Small intestine (tissue), 7 donors: ENCODE data around the gene ATP10A. TPM values are rescaled to one million over a fixed set of nuclear protein-coding genes. Genes with fewer than 3 reads are reported as not detected.

Experiments used
- DNase-seq, 2 donors: peaks; one replicate each; pipeline versions ENCODE4 v3.0.0 to v3.0.0-alpha.2; 2013
- FAIRE-seq: peaks from 2 replicates; lab custom pipeline; 2012; peaks lifted over from hg19 to GRCh38; lab: Jason Lieb, UNC
- H3K27ac ChIP-seq, 3 donors: one replicate each; pipeline ENCODE4 v1.5.1; 2013; ENCODE audit warnings: low read length in 2 of 3, mild to moderate bottlenecking in 2 of 3, control low read depth in 1 of 3, inconsistent platforms in 1 of 3, low read depth in 1 of 3, moderate library complexity in 1 of 3
- H3K27me3 ChIP-seq, 3 donors: one replicate each; pipeline ENCODE4 v1.6.1; 2013; ENCODE audit warnings: low read length in 3 of 3, inconsistent platforms in 1 of 3; ENCODE audit not compliant: control insufficient read depth in 3 of 3, insufficient read depth in 3 of 3
- H3K36me3 ChIP-seq, 3 donors: one replicate each; pipeline ENCODE4 v1.6.1; 2013; ENCODE audit warnings: low read length in 3 of 3, inconsistent platforms in 1 of 3, low read depth in 1 of 3, mild to moderate bottlenecking in 1 of 3, moderate library complexity in 1 of 3; ENCODE audit not compliant: control insufficient read depth in 3 of 3, insufficient read depth in 2 of 3
- H3K4me1 ChIP-seq, 3 donors: one replicate each; pipeline ENCODE4 v1.6.1; 2013; ENCODE audit warnings: low read length in 2 of 3, inconsistent platforms in 1 of 3, low read depth in 1 of 3, mild to moderate bottlenecking in 1 of 3, moderate library complexity in 1 of 3; ENCODE audit not compliant: control insufficient read depth in 3 of 3, insufficient read depth in 2 of 3
- H3K4me3 ChIP-seq, 3 donors: one replicate each; pipeline ENCODE4 v1.5.1; 2013; ENCODE audit warnings: low read length in 3 of 3, control low read depth in 1 of 3, inconsistent platforms in 1 of 3, low read depth in 1 of 3, mild to moderate bottlenecking in 1 of 3, moderate library complexity in 1 of 3
- H3K9me3 ChIP-seq, 2 donors: one replicate each; pipeline ENCODE4 v1.6.1; 2013; ENCODE audit warnings: low read depth in 1 of 2, low read length in 1 of 2; ENCODE audit not compliant: control insufficient read depth in 2 of 2, insufficient read depth in 1 of 2
- WGBS, 3 donors: extraction: QIAGEN DNeasy Blood & Tissue Kit; methylation state at CpG; one replicate each; pipeline ENCODE4 v1.1.7; 2013; 5-methylcytosine and 5-hydroxymethylcytosine counted together
- polyA plus RNA-seq, 4 donors: library from polyadenylated mRNA; stranded (reverse) in 3 of 4; unstranded in 1 of 4; fragments of 200-250 nt in 3 of 4; fragments of 120-200 nt in 1 of 4; gene quantifications; one replicate each; pipeline versions ENCODE4 v1.2.1 to v1.2.3, GENCODE V29; 2013
- donor health status: healthy with polysubstance abuse.
- donor health status: control.
- donor health status: control.
- donor health status: Bipolar disorder and iron deficiency.
- donor health status: healthy.

Gene ATP10A
- polyA plus RNA-seq, 4 donors = 0.27 to 2.8 (median 1.3) TPM; not detected in 1

DNA sequence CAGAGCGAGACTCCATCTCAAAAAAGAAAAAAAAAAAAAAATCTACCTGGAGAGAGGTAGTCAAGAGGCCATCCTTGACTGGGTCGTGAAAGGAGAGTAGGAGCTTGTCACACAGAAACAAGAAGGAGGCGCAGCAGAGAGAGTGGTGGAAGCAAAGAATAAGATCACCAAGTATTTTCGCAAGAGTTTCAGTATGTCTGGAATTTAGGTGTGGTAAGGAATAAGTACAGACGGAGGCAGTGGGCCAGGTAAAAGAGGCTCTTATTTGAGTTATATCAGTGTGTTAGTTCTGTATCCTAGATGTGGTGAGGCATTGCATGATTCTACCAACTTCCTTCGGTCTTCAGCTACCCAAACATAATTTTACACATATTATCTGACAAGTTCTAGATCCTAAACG is 14.6 kb upstream of the ATP10A start:
- H3K27me3 ChIP-seq = no peaks in the 10 kb centered on the region
- H3K27ac ChIP-seq = no peak overlapping the region
- no peaks in the 10 kb centered on the region for H3K4me1 ChIP-seq
- no peaks in the 10 kb centered on the region for H3K36me3 ChIP-seq
- 85 to 93% (median 87%) methylated on average over 6 to 7 of the region's 7 CpGs for WGBS, 3 donors
- no peak for FAIRE-seq
- H3K9me3 ChIP-seq = peaks cover 0 to 2% of the 10 kb centered on the region in 2 donors
- H3K4me3 ChIP-seq = no peak overlapping the region
- DNase-seq = no peak

GRCh38 chr15:25876231-25877140 is 13.4 kb upstream of the ATP10A start:
- Histone ChIP-seq H3K36me3 (no peaks in the 10 kb centered on the region), H3K4me3 (no peak overlapping the region), H3K4me1 (no peaks in the 10 kb centered on the region), H3K27ac (no peak overlapping the region), H3K27me3 (no peaks in the 10 kb centered on the region), H3K9me3 (peaks cover 0 to 2% of the 10 kb centered on the region in 2 donors)
- WGBS, 3 donors = 67 to 73% (median 68%) methylated on average over 18 of the region's 18 CpGs
- no peak for DNase-seq
- FAIRE-seq = no peak

GRCh38 chr15:25875566-25875965 is 12.4 kb upstream of the ATP10A start:
- no peak for DNase-seq
- FAIRE-seq = no peak
- Histone ChIP-seq H3K27me3 (no peaks in the 10 kb centered on the region), H3K4me3 (no peak overlapping the region), H3K36me3 (no peaks in the 10 kb centered on the region), H3K27ac (no peak overlapping the region), H3K4me1 (no peaks in the 10 kb centered on the region), H3K9me3 (peaks cover 0 to 2% of the 10 kb centered on the region in 2 donors)
- WGBS, 3 donors = 89 to 91% (median 90%) methylated on average over 7 of the region's 7 CpGs

GRCh38 chr15:25874379-25874778 is 11.3 kb upstream of the ATP10A start:
- DNase-seq (no peak), FAIRE-seq (peak; percentile 51)
- Histone ChIP-seq H3K27me3 (no peaks in the 10 kb centered on the region), H3K4me1 (no peaks in the 10 kb centered on the region), H3K4me3 (no peak overlapping the region), H3K27ac (no peak overlapping the region), H3K36me3 (no peaks in the 10 kb centered on the region), H3K9me3 (no peaks in the 10 kb centered on the region)

DNA sequence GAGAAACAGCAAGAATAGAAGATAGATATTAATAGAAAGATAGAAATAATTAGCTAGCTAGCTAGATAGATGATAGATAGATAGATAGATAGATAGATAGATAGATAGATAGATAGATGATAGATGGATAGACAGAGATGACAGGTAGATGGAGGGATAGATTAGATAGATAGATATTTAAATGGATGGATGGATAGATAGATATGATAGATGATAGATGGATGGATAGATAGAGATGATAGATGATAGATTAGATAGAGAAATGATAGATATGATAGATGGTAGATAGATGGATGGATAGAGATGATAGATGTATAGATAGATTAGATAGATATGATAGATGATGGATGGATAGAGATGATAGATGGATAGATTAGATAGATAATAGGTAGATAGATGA is 8.3 kb upstream of the ATP10A start:
- FAIRE-seq (no peak), DNase-seq (no peak)
- H3K27ac ChIP-seq = no peak overlapping the region
- no peaks in the 10 kb centered on the region for H3K27me3 ChIP-seq
- no peaks in the 10 kb centered on the region for H3K36me3 ChIP-seq
- H3K4me3 ChIP-seq = no peak overlapping the region
- H3K4me1 ChIP-seq = no peaks in the 10 kb centered on the region
- H3K9me3 ChIP-seq = no peaks in the 10 kb centered on the region

- H3K36me3 ChIP-seq = no peaks in the 10 kb centered on the region
- no peak for FAIRE-seq
- no peak overlapping the region for H3K27ac ChIP-seq
- DNase-seq = no peak
- no peaks in the 10 kb centered on the region for H3K27me3 ChIP-seq
- no peak overlapping the region for H3K4me3 ChIP-seq
- H3K4me1 ChIP-seq = no peaks in the 10 kb centered on the region
- peaks cover 0 to under 1% of the 10 kb centered on the region in 2 donors for H3K9me3 ChIP-seq
- 73 to 86% (median 83%) methylated on average over 2 of the region's 2 CpGs for WGBS, 3 donors
Measured at GRCh38 chr15:25870938-25871337, 7.8 kb upstream of the ATP10A start.

DNA sequence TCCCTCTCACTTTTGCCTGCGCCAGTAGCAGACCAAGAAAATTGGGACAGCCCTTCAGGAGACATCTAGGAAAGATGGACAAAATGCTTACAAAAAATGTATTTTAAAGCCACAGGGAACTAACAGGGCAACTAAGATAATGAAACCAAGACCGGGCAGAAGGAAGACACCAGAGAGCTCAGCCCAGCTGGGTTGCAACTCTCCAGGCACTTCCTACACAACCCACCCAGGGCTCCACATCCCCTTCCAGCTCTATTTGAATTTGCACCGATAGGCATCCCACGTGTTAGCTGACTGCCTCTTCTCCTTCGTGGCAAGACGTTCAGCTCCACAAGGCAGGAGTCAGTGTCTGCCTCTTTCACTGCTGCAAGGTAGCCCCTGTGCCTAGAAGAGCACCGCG is 6.6 kb upstream of the ATP10A start:
- no peak for DNase-seq
- FAIRE-seq = no peak
- 56 to 70% (median 67%) methylated on average over 8 of the region's 8 CpGs for WGBS, 3 donors

DNA sequence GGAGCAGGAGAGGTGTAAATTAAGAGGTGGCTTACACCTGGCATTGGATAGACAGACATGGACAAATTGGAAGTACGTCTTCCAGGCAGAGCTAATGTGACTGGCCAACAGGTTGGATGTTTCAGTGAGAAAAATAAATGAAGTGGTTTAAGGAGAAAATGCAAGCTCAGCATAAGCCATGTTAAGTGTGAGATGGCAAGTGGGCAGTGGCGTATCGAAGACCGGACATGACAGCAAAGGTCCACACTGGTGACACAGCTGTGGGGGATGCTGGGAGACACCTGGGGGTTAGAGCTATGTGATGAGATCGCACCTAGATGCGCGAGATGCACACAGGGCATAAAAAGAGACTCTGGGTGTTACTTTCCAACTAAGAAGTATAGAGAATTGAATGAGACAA is 3.7 kb upstream of the ATP10A start:
- Histone ChIP-seq H3K9me3 (peaks cover 0 to 2% of the 10 kb centered on the region in 2 donors), H3K36me3 (no peaks in the 10 kb centered on the region), H3K27me3 (peaks cover 0 to 16% (median 0%) of the 10 kb centered on the region in 3 donors), H3K4me1 (peaks cover 0 to 3% (median 0%) of the 10 kb centered on the region in 3 donors), H3K27ac (no peak overlapping the region), H3K4me3 (no peak overlapping the region)
- 93 to 96% (median 96%) methylated on average over 7 of the region's 7 CpGs for WGBS, 3 donors
- DNase-seq (no peak), FAIRE-seq (no peak)

More for the DNA sequence above, 6.6 kb upstream of the ATP10A start:
- H3K4me1 ChIP-seq = no peaks in the 10 kb centered on the region
- H3K27ac ChIP-seq = no peak overlapping the region
- H3K27me3 ChIP-seq = no peaks in the 10 kb centered on the region
- no peak overlapping the region for H3K4me3 ChIP-seq
- H3K36me3 ChIP-seq = no peaks in the 10 kb centered on the region
- peaks cover 0 to 2% of the 10 kb centered on the region in 2 donors for H3K9me3 ChIP-seq
